HG02642 (cell line): ENCODE data around the gene KTI12.
A peak's percentile ranks its signal among the peaks of the same experiment; 100 is the strongest.
"Not testable (repeated sequence)": the region's sequence is repeated elsewhere in the genome, so short reads cannot be mapped to it uniquely, and the experiment has no call there.

Source experiments
- ATAC-seq: cut with Tn5 transposase; IDR thresholded peaks from one replicate; pipeline ENCODE4 v1.9.1; 2021; ENCODE audit warnings: mild to moderate bottlenecking; ENCODE audit not compliant: unreplicated experiment, poor library complexity

The KTI12 gene

GRCh38 chr1:52045236-52045635 lies 11.6 kb upstream of the KTI12 start:
- no peak for ATAC-seq

GRCh38 chr1:52041551-52042185 lies 8.1 kb upstream of the KTI12 start:
- no peak for ATAC-seq

GRCh38 chr1:52037909-52038308 lies 4.3 kb upstream of the KTI12 start:
- no peak for ATAC-seq

GRCh38 chr1:52037402-52037814 lies 3.8 kb upstream of the KTI12 start:
- no peak for ATAC-seq

- no peak for ATAC-seq
These were observed 407 bp upstream of the KTI12 start for GRCh38 chr1:52034050-52034384.

- ATAC-seq: peak; percentile 35
These were observed 852 bp downstream of the KTI12 start for GRCh38 chr1:52032785-52033131.

GRCh38 chr1:52032124-52032784 lies 1.4 kb downstream of the KTI12 start:
- peak; percentile 21 for ATAC-seq

GRCh38 chr1:52028839-52029238 lies 4.8 kb downstream of the KTI12 start:
- not testable (repeated sequence) for ATAC-seq

GRCh38 chr1:52028328-52028727 lies 5.3 kb downstream of the KTI12 start:
- ATAC-seq: no peak

GRCh38 chr1:52026278-52026677 lies 7.3 kb downstream of the KTI12 start:
- no peak for ATAC-seq

- ATAC-seq: no peak
These were observed 11.5 kb downstream of the KTI12 start for GRCh38 chr1:52022133-52022532.

- no peak for ATAC-seq
These were observed 25.4 kb downstream of the KTI12 start for GRCh38 chr1:52008071-52008809.

- no peak for ATAC-seq
These were observed 26.2 kb downstream of the KTI12 start for GRCh38 chr1:52007215-52008002.

- ATAC-seq: not testable (repeated sequence)
These were observed 27.5 kb downstream of the KTI12 start for GRCh38 chr1:52006081-52006553.

- not testable (repeated sequence) for ATAC-seq
These were observed 28.1 kb downstream of the KTI12 start for GRCh38 chr1:52005548-52005947.

- ATAC-seq: no peak
These were observed 29.7 kb downstream of the KTI12 start for GRCh38 chr1:52003877-52004276.

- peak; percentile 71 for ATAC-seq
These were observed 31.3 kb downstream of the KTI12 start for GRCh38 chr1:52002038-52002917.

GRCh38 chr1:51998701-51999100 lies 34.9 kb downstream of the KTI12 start:
- no peak for ATAC-seq

GRCh38 chr1:51997974-51998382 lies 35.6 kb downstream of the KTI12 start:
- no peak for ATAC-seq

- ATAC-seq: peak; percentile 87
These were observed 43.1 kb downstream of the KTI12 start, which contains the start of gene RAB3B for GRCh38 chr1:51990478-51990965. TSS of gene RAB3B (minus strand) at chr1:51990700. CDS start at chr1:51977117, 13,583 bp downstream.
